Measurements from ENCODE around the gene PRKAA1. TPM values are rescaled to one million over a fixed set of nuclear protein-coding genes. Genes with fewer than 3 reads are reported as not detected.
"Not testable (repeated sequence)": the region's sequence is repeated elsewhere in the genome, so short reads cannot be mapped to it uniquely, and the experiment has no call there.

PRKAA1 gene
- total RNA-seq, 1 donor from 2014 or later = 57.1 TPM

DNA sequence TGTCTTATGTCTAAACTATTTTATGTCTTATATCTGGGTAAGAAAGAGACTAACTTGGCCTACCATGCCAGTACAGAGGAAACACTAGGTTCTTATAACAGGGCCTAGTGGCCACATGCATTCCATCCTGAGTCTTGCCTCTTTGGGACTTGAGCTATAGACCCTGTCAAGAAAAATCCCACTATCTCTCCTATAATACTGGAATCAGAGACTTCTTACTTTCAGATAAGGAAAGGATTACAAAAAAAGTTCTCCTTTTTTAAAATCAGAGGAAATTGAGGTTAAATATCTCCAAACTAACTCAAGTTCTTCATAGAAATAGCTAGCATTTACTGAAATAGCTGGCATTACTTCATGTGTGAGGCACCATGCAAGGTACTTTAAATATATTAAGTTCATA, 84.2 kb downstream of the PRKAA1 start:
- H3K4me3 ChIP-seq (ENCODE audit: low read depth, low read length) = no peak overlapping the region
- H3K36me3 ChIP-seq (ENCODE audit: control insufficient read depth, insufficient read depth, low read length) = no peaks in the 10 kb centered on the region
- H3K27me3 ChIP-seq (ENCODE audit: control insufficient read depth, insufficient read depth, low read length) = no peaks in the 10 kb centered on the region
- DNase-seq (ENCODE audit: low read depth) = no peak
- TF ChIP-seq, protein P1, sequence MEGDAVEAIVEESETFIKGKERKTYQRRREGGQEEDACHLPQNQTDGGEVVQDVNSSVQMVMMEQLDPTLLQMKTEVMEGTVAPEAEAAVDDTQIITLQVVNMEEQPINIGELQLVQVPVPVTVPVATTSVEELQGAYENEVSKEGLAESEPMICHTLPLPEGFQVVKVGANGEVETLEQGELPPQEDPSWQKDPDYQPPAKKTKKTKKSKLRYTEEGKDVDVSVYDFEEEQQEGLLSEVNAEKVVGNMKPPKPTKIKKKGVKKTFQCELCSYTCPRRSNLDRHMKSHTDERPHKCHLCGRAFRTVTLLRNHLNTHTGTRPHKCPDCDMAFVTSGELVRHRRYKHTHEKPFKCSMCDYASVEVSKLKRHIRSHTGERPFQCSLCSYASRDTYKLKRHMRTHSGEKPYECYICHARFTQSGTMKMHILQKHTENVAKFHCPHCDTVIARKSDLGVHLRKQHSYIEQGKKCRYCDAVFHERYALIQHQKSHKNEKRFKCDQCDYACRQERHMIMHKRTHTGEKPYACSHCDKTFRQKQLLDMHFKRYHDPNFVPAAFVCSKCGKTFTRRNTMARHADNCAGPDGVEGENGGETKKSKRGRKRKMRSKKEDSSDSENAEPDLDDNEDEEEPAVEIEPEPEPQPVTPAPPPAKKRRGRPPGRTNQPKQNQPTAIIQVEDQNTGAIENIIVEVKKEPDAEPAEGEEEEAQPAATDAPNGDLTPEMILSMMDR (IDR thresholded peaks at IDR 0.05; ENCODE audit: insufficient read depth, low read length, severe bottlenecking) = no peak
- FAIRE-seq = no peak

DNA sequence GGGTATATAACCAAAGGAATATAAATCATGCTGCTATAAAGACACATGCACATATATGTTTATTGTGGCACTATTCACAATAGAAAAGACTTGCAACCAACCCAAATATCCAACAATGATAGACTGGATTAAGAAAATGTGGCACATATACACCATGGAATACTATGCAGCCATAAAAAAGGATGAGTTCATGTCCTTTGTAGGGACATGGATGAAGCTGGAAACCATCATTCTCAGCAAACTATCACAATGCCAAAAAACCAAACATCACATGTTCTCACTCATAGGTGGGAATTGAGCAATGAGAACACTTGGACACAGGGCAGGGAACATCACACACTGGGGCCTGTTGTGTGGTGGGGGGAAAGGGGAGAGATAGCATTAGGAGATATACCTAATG, 87.6 kb downstream of the PRKAA1 start:
- FAIRE-seq; DNase-seq (ENCODE audit: low read depth): not testable (repeated sequence)

More for the DNA sequence above, 87.6 kb downstream of the PRKAA1 start:
- H3K27me3 ChIP-seq (ENCODE audit: control insufficient read depth, insufficient read depth, low read length); H3K4me3 ChIP-seq (ENCODE audit: low read depth, low read length); H3K36me3 ChIP-seq (ENCODE audit: control insufficient read depth, insufficient read depth, low read length): not testable (repeated sequence)

Other genes with a start within 250 kb of the PRKAA1 start
- 6.1 and 8.7 TPM in 2 replicates for gene PTGER4, start 118.5 kb downstream of the PRKAA1 start, total RNA-seq
- 9.7 and 10.1 TPM in 2 replicates for gene TTC33, start 42.4 kb downstream of the PRKAA1 start, total RNA-seq
- gene RPL37, start 36.8 kb upstream of the PRKAA1 start, total RNA-seq = 264 and 2,479 TPM in 2 replicates
- 6.1 and 7.8 TPM in 2 replicates for gene CARD6, start 43.0 kb upstream of the PRKAA1 start, total RNA-seq
- gene C7, start 111.1 kb upstream of the PRKAA1 start, total RNA-seq = under 0.01 TPM in 1 of 2 replicates, not detected in the other